ENCODE data around the gene PIKFYVE.
A peak's percentile ranks its signal among the peaks of the same experiment; 100 is the strongest.

GRCh38 chr2:208373460-208374089 is 107.5 kb downstream of the PIKFYVE start:
- TF ChIP-seq SIN3A (IDR thresholded peaks at IDR 0.05; ENCODE audit: borderline replicate concordance, insufficient read depth, low read depth, low read length), result no peak
- peak; percentile 93 for TF ChIP-seq CTCF (IDR thresholded peaks at IDR 0.05)
